Fibroblast of mammary gland (primary cell): ENCODE results near the gene PTMS.
"Not testable (repeated sequence)": the region's sequence is repeated elsewhere in the genome, so short reads cannot be mapped to it uniquely, and the experiment has no call there.

Experiments
- DNase-seq: peaks from one replicate; pipeline ENCODE4 v3.0.0-alpha.2; 2010; ENCODE audit warnings: low read depth
- H3K4me3 ChIP-seq: 2 replicates; pipeline ENCODE4 v1.5.1; 2011; ENCODE audit warnings: low read depth, mild to moderate bottlenecking, low read length, moderate library complexity; ENCODE audit not compliant: control insufficient read depth
- TF ChIP-seq, protein P1 (sequence below): conservative IDR thresholded peaks from 2 replicates; pipeline ENCODE4 v1.5.1; 2011; ENCODE audit warnings: low read depth, low read length, inconsistent platforms; ENCODE audit not compliant: control insufficient read depth, insufficient read depth

Gene PTMS

GRCh38 chr12:6729186-6729585 lies 37.0 kb upstream of the PTMS start:
- TF ChIP-seq, protein P1, sequence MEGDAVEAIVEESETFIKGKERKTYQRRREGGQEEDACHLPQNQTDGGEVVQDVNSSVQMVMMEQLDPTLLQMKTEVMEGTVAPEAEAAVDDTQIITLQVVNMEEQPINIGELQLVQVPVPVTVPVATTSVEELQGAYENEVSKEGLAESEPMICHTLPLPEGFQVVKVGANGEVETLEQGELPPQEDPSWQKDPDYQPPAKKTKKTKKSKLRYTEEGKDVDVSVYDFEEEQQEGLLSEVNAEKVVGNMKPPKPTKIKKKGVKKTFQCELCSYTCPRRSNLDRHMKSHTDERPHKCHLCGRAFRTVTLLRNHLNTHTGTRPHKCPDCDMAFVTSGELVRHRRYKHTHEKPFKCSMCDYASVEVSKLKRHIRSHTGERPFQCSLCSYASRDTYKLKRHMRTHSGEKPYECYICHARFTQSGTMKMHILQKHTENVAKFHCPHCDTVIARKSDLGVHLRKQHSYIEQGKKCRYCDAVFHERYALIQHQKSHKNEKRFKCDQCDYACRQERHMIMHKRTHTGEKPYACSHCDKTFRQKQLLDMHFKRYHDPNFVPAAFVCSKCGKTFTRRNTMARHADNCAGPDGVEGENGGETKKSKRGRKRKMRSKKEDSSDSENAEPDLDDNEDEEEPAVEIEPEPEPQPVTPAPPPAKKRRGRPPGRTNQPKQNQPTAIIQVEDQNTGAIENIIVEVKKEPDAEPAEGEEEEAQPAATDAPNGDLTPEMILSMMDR = no peak
- DNase-seq = no peak
- no peak overlapping the region for H3K4me3 ChIP-seq

DNA sequence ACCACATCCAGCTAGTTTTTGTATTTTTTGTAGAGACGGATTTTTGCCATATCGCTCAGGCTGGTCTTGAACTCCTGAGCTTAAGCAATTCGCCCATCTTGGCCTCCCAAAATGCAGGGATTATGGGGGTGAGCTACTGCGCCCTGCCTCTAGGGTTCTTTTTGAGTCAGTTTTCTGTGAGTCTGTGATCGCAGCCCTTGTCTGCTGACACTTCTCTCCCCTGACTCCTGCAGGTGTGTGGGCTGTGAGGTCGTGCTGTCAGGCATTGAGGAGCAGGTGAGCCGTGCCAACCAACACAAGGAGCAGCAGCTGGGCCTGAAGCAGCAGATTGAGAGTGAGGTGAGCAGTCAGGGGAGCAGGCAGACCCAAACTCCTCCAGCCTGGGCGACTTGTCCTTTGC lies 36.0 kb upstream of the PTMS start:
- no peak for DNase-seq
- TF ChIP-seq, protein P1 = no peak
- H3K4me3 ChIP-seq = no peak overlapping the region

DNA sequence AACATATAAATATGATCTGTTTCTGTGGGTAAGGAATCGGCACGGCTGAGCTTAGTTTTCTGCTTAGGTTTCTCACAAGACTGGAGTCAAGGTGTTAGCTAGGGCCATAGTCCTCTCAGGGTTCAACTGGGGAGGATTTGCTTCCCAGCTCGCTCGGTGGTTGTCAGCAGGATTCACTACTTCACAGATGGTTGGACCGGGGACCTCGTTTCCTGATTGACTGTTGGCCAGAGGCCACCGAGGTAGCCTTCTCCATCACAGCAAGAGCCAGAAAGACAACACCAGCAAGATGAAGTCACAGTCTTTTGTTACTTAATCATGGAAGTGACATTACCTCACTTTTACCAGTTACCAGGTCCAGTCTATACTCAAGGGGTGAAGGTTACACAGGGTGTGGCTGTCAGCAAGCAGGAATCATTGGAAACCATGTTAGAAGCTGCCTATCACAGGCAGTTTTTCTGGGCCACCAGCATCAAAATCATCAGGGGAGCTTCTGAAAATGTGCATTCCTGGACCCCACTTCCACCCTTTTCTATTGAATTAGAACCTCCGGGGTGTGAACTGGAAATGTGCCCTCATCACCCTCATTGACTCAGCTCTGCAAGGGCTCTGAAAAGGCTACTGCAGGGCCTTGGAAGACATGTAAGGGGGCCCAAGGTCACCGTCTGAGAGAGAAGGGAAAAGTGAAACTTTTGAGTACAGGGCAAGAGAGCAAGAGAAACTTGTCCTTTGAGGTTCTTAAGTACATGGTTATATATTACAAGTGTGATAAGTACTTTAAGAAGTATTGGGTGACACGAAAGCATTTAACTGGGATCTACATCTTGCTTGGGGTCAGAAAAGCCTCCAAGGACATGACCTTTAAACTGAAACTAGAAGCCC lies 31.4 kb upstream of the PTMS start:
- no peak overlapping the region for H3K4me3 ChIP-seq
- DNase-seq = no peak

GRCh38 chr12:6735448-6736191 lies 30.5 kb upstream of the PTMS start:
- TF ChIP-seq, protein P1 = peak; percentile 80
- H3K4me3 ChIP-seq = no peak overlapping the region
- DNase-seq = peak; percentile 77

More for the DNA sequence above, 31.4 kb upstream of the PTMS start:
- TF ChIP-seq, protein P1 = no peak

DNA sequence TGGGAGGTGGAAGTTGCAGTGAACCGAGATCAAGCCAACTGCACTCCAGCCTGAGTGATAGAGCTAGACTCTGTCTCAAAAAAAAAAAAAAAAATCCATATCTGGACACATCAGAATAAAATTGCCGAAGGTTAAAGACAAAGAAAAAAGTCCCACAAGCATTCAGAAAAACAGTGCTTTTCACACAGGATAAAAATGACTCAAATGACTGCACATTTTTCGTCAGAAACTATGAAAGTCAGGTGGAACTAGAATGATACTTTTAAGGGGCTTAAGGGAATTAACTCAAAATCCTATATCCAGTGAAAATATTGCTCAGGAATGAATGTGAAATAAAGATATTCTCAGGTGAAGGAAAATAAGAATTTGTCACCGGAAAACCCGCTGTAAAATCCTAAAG lies 29.4 kb upstream of the PTMS start:
- TF ChIP-seq, protein P1 = no peak

DNA sequence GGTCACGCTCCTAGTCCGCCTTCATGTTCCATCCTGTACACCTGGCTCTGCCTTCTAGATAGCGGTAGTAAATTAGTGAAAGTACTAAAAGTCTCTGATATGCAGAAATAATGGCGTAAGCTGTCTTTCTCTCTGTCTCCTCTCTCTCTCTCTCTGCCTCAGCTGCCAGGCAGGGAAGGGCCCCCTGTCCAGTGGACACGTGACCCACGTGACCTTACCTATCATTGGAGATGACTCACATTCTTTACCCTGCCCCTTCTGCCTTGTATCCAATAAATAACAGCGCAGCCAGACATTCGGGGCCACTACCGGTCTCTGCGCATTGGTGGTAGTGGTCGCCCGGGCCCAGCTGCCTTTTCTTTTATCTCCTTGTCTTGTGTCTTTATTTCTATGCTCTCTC lies 24.1 kb upstream of the PTMS start:
- DNase-seq = not testable (repeated sequence)

More for the DNA sequence above, 29.4 kb upstream of the PTMS start:
- no peak for DNase-seq
- no peak overlapping the region for H3K4me3 ChIP-seq

GRCh38 chr12:6742834-6743233 lies 23.3 kb upstream of the PTMS start:
- TF ChIP-seq, protein P1 = no peak
- no peak for DNase-seq
- H3K4me3 ChIP-seq = no peak overlapping the region

More for the DNA sequence above, 24.1 kb upstream of the PTMS start:
- H3K4me3 ChIP-seq = not testable (repeated sequence)

DNA sequence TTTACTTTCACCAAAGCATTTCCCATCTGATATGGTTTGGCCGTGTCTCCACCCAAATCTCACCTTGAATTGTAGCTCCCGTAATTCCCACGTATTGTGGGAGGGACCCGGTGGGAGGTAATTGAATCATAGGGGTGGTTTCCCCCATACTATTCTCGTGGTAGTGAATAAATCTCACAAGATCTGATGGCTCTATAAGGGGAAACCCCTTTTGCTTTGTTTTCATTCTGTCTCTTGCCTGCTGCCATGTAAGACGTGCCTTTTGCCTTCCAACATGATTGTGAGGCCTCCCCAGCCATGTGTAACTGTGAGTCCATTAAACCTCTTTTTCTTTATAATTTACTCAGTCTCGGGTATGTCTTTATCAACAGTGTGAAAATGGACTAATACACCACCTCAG lies 22.9 kb upstream of the PTMS start:
- DNase-seq, H3K4me3 ChIP-seq: not testable (repeated sequence)
